Measurements from ENCODE around the gene RBM11. TPM values are rescaled to one million over a fixed set of nuclear protein-coding genes. Genes with fewer than 3 reads are reported as not detected.

RBM11 gene
- total and polyA plus RNA-seq, 11 donors, result 0.15 to 0.84 (median 0.23) TPM; not detected in 8

DNA sequence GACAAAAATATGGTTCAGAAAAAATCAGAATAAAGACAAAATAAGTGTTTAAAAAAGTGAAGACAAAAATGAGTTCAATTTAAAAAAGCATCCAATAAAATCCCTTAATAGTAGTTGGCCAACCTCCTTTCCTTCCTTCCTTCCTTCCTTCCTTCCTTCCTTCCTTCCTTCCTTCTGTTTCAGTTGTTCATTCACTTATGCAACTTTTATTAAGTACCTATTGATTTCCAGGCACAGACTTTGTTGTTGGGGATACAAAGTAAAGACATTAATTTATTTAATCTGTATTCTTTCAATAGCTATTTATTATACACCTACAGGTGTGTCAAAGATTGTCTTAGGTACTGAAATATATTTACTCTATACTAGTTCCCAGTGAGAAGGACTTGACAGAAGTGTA lies 2.8 kb upstream of the RBM11 start:
- Histone ChIP-seq H3K4me1 (peaks cover 0 to 12% (median 0%) of the 10 kb centered on the region in 12 donors), H3K4me3 (no peak overlapping the region), H3K27ac (no peak overlapping the region), H3K9me3 (no peaks in the 10 kb centered on the region), H3K27me3 (peaks cover 0 to 26% (median 8%) of the 10 kb centered on the region in 9 donors), H3K36me3 (no peaks in the 10 kb centered on the region)
- TF ChIP-seq, protein P1, sequence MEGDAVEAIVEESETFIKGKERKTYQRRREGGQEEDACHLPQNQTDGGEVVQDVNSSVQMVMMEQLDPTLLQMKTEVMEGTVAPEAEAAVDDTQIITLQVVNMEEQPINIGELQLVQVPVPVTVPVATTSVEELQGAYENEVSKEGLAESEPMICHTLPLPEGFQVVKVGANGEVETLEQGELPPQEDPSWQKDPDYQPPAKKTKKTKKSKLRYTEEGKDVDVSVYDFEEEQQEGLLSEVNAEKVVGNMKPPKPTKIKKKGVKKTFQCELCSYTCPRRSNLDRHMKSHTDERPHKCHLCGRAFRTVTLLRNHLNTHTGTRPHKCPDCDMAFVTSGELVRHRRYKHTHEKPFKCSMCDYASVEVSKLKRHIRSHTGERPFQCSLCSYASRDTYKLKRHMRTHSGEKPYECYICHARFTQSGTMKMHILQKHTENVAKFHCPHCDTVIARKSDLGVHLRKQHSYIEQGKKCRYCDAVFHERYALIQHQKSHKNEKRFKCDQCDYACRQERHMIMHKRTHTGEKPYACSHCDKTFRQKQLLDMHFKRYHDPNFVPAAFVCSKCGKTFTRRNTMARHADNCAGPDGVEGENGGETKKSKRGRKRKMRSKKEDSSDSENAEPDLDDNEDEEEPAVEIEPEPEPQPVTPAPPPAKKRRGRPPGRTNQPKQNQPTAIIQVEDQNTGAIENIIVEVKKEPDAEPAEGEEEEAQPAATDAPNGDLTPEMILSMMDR (IDR thresholded peaks at IDR 0.05), result no peak
- TF ChIP-seq POLR2A (IDR thresholded peaks at IDR 0.05), result no peak
- intact Hi-C loops (cut with DNase I), result no loop called here
- ATAC-seq, result no peak
- DNase-seq, result no peak

DNA sequence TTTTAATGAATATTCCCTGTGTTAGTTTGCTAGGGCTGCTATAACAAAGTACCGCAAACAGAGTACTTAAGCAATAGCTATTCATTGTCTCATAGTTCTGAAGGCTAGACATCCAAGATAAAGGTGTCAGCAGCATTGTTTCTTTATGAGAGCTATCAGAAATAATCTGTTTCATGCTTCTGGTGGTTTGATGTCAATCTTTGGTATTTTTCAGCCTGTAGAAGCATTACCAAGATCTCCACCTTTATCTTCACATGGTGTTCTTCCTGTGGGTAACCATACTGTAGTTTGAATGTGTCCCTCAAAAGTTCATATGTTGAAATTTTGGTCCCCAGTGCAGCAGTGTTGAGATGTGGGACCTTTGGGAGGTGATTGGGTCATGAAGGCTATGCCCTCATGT lies 7.4 kb downstream of the RBM11 start:
- H3K9me3 ChIP-seq, result peaks cover 0 to 4% (median 0%) of the 10 kb centered on the region in 12 donors
- intact Hi-C loops (cut with DNase I), result no loop called here
- no peaks in the 10 kb centered on the region for H3K27me3 ChIP-seq
- no peaks in the 10 kb centered on the region for H3K4me1 ChIP-seq
- H3K27ac ChIP-seq, result no peak overlapping the region
- TF ChIP-seq, protein P1 (IDR thresholded peaks at IDR 0.05), result no peak
- no peak for TF ChIP-seq POLR2A (IDR thresholded peaks at IDR 0.05)
- H3K36me3 ChIP-seq, result no peaks in the 10 kb centered on the region
- 89 to 95% (median 91%) methylated on average over 1 of the region's 1 CpG for WGBS, 4 donors
- no peak for ATAC-seq
- no peak overlapping the region for H3K4me3 ChIP-seq
- DNase-seq, result no peak

DNA sequence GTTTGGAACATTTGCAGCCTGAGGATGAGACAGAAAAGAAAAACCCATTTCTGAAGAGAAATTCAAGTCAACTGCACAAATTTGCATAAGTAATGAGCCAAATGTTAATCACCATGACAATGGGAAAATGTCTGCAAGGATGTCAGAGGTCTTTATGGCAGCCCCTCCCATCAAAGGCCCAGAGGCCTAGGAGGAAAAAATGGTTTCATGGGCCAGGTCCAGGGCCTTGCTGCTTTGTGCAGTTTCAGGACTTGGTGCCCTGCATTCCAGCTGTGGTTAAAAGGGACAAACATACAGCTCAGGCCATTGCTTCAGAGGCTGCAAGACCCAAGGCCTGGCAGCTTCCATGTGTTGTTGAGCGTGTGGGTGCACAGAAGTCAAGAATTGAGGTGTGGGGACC lies 13.4 kb downstream of the RBM11 start:
- Histone ChIP-seq H3K36me3 (no peaks in the 10 kb centered on the region), H3K4me1 (no peaks in the 10 kb centered on the region), H3K27me3 (no peaks in the 10 kb centered on the region), H3K27ac (no peak overlapping the region), H3K9me3 (peaks cover 0 to 23% (median 3%) of the 10 kb centered on the region in 12 donors), H3K4me3 (no peak overlapping the region)
- 17 to 57% (median 51%) methylated on average over 1 of the region's 1 CpG for WGBS, 4 donors
- DNase-seq, result no peak
- TF ChIP-seq POLR2A (IDR thresholded peaks at IDR 0.05), result no peak
- TF ChIP-seq, protein P1 (IDR thresholded peaks at IDR 0.05), result no peak
- intact Hi-C loops (cut with DNase I), result no loop called here
- ATAC-seq, result no peak

DNA sequence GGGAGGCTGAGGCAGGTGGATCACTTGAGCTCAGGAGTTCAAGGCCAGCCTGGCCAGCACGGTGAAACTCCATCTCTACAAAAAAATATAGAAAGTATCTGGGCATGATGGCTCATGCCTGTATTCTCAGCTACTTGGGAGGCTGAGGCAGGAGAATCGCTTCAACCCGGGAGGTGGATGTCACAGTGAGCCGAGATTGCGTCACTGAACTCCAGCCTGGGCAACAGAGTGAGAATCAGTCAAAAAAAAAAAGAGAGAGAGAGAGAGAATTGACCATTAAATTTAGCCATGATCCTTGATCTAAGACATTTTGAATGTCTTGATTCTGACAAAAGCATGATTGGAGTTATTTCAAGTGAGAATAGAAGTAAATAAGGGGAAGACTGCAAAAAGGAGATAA lies 19.1 kb downstream of the RBM11 start:
- Histone ChIP-seq H3K9me3 (peaks cover 0 to 5% (median 0%) of the 10 kb centered on the region in 12 donors), H3K4me1 (no peaks in the 10 kb centered on the region), H3K36me3 (no peaks in the 10 kb centered on the region), H3K27me3 (no peaks in the 10 kb centered on the region), H3K4me3 (no peak overlapping the region), H3K27ac (no peak overlapping the region)
- ATAC-seq, result no peak
- DNase-seq, result no peak
- intact Hi-C loops (cut with DNase I), result no loop called here
- WGBS, 4 donors, result 70 to 85% (median 74%) methylated on average over 5 of the region's 5 CpGs
- TF ChIP-seq POLR2A (IDR thresholded peaks at IDR 0.05), result no peak
- TF ChIP-seq, protein P1 (IDR thresholded peaks at IDR 0.05), result no peak
